ENCODE results near the gene PRKCE. TPM values are rescaled to one million over a fixed set of nuclear protein-coding genes. Genes with fewer than 3 reads are reported as not detected.

The PRKCE gene
- total and polyA plus RNA-seq, 2 experiments from 2014 or later: 0.94 to 1.2 TPM

DNA sequence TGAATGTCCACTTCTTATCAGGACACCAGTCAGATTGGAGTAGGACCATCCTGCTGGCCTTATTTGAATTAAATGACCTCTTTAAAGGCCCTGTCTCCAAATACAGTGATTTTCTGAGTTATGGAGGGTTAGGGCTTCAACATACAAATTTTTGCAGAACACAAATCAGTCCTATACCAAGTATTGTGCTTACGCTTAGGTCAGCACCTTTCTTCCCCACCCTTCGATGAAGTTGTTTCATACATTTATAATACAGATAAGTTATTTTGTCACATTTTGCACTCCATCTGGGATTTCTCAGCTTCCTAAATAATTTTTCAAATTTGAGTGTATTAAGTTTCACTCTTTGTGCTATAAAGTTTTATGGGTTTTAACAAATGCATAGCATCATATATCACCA lies 455.2 kb downstream of the PRKCE start:
- Histone ChIP-seq H3K36me3 (ENCODE audit: insufficient read depth) (no peaks in the 10 kb centered on the region), H3K27me3 (ENCODE audit: insufficient read depth) (no peaks in the 10 kb centered on the region), H3F3A (replicated peaks; ENCODE audit: low read depth) (no peaks in the 10 kb centered on the region), H3K4me2 (no peak overlapping the region), H3K9me2 (ENCODE audit: insufficient read depth) (0 out of 2 replicates have a peak, but pooled peaks cover 8% of the 10 kb centered on the region), H3K4me3 (no peak overlapping the region), H4K20me1 (replicated peaks; ENCODE audit: insufficient read depth) (no peaks in the 10 kb centered on the region), H3K4me1 (ENCODE audit: insufficient read depth) (0 out of 2 replicates have a peak, but pooled peaks cover 8% of the 10 kb centered on the region), H2AFZ (no peak overlapping the region), H3K27ac (ENCODE audit: low read depth) (no peak overlapping the region), H3K79me2 (replicated peaks; ENCODE audit: insufficient read depth) (no peaks in the 10 kb centered on the region)
- no peaks in the 10 kb centered on the region for H3K27me3 Mint-ChIP-seq (ENCODE audit: insufficient read depth, low read depth, poor library complexity)
- H3K9me3 Mint-ChIP-seq: peaks cover 9% of the 10 kb centered on the region; the same call in 2 of the 3 replicates
- H3K36me3 Mint-ChIP-seq (ENCODE audit: low read depth): no peaks in the 10 kb centered on the region; the same call in 2 of the 3 replicates
- TF ChIP-seq POLR2AphosphoS5 (IDR thresholded peaks at IDR 0.05; ENCODE audit: low read depth) (no peak), NANOG (IDR thresholded peaks at IDR 0.05; ENCODE audit: borderline replicate concordance) (no peak), JUNB (IDR thresholded peaks at IDR 0.05; ENCODE audit: unreplicated experiment) (no peak), ZNF331 (CRISPR knock-in tag; IDR thresholded peaks at IDR 0.05; ENCODE audit: low read depth) (no peak), CREB1 (CRISPR knock-in tag; IDR thresholded peaks at IDR 0.05; ENCODE audit: low read depth) (no peak), STAT1 (IDR thresholded peaks at IDR 0.05; ENCODE audit: unreplicated experiment) (no peak), EZH2phosphoT487 (IDR thresholded peaks at IDR 0.05; ENCODE audit: unreplicated experiment) (no peak), ZNF114 (CRISPR knock-in tag; IDR thresholded peaks at IDR 0.05) (no peak), EZH2 (IDR thresholded peaks at IDR 0.05; ENCODE audit: low read depth, unreplicated experiment) (no peak)
- TF ChIP-seq, protein P1, sequence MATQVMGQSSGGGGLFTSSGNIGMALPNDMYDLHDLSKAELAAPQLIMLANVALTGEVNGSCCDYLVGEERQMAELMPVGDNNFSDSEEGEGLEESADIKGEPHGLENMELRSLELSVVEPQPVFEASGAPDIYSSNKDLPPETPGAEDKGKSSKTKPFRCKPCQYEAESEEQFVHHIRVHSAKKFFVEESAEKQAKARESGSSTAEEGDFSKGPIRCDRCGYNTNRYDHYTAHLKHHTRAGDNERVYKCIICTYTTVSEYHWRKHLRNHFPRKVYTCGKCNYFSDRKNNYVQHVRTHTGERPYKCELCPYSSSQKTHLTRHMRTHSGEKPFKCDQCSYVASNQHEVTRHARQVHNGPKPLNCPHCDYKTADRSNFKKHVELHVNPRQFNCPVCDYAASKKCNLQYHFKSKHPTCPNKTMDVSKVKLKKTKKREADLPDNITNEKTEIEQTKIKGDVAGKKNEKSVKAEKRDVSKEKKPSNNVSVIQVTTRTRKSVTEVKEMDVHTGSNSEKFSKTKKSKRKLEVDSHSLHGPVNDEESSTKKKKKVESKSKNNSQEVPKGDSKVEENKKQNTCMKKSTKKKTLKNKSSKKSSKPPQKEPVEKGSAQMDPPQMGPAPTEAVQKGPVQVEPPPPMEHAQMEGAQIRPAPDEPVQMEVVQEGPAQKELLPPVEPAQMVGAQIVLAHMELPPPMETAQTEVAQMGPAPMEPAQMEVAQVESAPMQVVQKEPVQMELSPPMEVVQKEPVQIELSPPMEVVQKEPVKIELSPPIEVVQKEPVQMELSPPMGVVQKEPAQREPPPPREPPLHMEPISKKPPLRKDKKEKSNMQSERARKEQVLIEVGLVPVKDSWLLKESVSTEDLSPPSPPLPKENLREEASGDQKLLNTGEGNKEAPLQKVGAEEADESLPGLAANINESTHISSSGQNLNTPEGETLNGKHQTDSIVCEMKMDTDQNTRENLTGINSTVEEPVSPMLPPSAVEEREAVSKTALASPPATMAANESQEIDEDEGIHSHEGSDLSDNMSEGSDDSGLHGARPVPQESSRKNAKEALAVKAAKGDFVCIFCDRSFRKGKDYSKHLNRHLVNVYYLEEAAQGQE (IDR thresholded peaks at IDR 0.05; ENCODE audit: unreplicated experiment): no peak
- TF ChIP-seq, protein P2, sequence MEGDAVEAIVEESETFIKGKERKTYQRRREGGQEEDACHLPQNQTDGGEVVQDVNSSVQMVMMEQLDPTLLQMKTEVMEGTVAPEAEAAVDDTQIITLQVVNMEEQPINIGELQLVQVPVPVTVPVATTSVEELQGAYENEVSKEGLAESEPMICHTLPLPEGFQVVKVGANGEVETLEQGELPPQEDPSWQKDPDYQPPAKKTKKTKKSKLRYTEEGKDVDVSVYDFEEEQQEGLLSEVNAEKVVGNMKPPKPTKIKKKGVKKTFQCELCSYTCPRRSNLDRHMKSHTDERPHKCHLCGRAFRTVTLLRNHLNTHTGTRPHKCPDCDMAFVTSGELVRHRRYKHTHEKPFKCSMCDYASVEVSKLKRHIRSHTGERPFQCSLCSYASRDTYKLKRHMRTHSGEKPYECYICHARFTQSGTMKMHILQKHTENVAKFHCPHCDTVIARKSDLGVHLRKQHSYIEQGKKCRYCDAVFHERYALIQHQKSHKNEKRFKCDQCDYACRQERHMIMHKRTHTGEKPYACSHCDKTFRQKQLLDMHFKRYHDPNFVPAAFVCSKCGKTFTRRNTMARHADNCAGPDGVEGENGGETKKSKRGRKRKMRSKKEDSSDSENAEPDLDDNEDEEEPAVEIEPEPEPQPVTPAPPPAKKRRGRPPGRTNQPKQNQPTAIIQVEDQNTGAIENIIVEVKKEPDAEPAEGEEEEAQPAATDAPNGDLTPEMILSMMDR (conservative IDR thresholded peaks at IDR 0.05; ENCODE audit: low read depth in 2 of 2): no peak
- TF ChIP-seq, protein P3, sequence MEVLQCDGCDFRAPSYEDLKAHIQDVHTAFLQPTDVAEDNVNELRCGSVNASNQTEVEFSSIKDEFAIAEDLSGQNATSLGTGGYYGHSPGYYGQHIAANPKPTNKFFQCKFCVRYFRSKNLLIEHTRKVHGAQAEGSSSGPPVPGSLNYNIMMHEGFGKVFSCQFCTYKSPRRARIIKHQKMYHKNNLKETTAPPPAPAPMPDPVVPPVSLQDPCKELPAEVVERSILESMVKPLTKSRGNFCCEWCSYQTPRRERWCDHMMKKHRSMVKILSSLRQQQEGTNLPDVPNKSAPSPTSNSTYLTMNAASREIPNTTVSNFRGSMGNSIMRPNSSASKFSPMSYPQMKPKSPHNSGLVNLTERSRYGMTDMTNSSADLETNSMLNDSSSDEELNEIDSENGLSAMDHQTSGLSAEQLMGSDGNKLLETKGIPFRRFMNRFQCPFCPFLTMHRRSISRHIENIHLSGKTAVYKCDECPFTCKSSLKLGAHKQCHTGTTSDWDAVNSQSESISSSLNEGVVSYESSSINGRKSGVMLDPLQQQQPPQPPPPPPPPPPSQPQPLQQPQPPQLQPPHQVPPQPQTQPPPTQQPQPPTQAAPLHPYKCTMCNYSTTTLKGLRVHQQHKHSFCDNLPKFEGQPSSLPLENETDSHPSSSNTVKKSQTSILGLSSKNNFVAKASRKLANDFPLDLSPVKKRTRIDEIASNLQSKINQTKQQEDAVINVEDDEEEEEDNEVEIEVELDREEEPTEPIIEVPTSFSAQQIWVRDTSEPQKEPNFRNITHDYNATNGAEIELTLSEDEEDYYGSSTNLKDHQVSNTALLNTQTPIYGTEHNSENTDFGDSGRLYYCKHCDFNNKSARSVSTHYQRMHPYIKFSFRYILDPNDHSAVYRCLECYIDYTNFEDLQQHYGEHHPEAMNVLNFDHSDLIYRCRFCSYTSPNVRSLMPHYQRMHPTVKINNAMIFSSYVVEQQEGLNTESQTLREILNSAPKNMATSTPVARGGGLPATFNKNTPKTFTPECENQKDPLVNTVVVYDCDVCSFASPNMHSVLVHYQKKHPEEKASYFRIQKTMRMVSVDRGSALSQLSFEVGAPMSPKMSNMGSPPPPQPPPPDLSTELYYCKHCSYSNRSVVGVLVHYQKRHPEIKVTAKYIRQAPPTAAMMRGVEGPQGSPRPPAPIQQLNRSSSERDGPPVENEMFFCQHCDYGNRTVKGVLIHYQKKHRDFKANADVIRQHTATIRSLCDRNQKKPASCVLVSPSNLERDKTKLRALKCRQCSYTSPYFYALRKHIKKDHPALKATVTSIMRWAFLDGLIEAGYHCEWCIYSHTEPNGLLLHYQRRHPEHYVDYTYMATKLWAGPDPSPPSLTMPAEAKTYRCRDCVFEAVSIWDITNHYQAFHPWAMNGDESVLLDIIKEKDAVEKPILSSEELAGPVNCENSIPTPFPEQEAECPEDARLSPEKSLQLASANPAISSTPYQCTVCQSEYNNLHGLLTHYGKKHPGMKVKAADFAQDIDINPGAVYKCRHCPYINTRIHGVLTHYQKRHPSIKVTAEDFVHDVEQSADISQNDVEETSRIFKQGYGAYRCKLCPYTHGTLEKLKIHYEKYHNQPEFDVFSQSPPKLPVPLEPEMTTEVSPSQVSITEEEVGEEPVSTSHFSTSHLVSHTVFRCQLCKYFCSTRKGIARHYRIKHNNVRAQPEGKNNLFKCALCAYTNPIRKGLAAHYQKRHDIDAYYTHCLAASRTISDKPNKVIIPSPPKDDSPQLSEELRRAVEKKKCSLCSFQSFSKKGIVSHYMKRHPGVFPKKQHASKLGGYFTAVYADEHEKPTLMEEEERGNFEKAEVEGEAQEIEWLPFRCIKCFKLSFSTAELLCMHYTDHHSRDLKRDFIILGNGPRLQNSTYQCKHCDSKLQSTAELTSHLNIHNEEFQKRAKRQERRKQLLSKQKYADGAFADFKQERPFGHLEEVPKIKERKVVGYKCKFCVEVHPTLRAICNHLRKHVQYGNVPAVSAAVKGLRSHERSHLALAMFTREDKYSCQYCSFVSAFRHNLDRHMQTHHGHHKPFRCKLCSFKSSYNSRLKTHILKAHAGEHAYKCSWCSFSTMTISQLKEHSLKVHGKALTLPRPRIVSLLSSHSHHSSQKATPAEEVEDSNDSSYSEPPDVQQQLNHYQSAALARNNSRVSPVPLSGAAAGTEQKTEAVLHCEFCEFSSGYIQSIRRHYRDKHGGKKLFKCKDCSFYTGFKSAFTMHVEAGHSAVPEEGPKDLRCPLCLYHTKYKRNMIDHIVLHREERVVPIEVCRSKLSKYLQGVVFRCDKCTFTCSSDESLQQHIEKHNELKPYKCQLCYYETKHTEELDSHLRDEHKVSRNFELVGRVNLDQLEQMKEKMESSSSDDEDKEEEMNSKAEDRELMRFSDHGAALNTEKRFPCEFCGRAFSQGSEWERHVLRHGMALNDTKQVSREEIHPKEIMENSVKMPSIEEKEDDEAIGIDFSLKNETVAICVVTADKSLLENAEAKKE (CRISPR knock-in tag; IDR thresholded peaks at IDR 0.05): no peak
- TF ChIP-seq, protein P4, sequence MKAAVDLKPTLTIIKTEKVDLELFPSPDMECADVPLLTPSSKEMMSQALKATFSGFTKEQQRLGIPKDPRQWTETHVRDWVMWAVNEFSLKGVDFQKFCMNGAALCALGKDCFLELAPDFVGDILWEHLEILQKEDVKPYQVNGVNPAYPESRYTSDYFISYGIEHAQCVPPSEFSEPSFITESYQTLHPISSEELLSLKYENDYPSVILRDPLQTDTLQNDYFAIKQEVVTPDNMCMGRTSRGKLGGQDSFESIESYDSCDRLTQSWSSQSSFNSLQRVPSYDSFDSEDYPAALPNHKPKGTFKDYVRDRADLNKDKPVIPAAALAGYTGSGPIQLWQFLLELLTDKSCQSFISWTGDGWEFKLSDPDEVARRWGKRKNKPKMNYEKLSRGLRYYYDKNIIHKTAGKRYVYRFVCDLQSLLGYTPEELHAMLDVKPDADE (IDR thresholded peaks at IDR 0.05): no peak
- ATAC-seq (no peak), DNase-seq (ENCODE audit: low spot score) (no peak)
- H3K4me1 Mint-ChIP-seq: peaks cover 9% of the 10 kb centered on the region; the same call in 2 of the 3 replicates
- H3K27ac Mint-ChIP-seq: no peak overlapping the region
- no peak overlapping the region for H3K4me3 Mint-ChIP-seq
